HepG2 (cell line): Measurements from ENCODE around the gene WDR27. TPM values are rescaled to one million over a fixed set of nuclear protein-coding genes. Genes with fewer than 3 reads are reported as not detected.
"Not testable (repeated sequence)": the region's sequence is repeated elsewhere in the genome, so short reads cannot be mapped to it uniquely, and the experiment has no call there.

Experiments
- ATAC-seq: fragments of 200-7000 bp; cut with Tn5 transposase; 3 replicates; pipeline ENCODE4 v1.9.1; 2020; ENCODE audit warnings: mild to moderate bottlenecking, moderate library complexity
- BruUV-seq: library from RNA; stranded (reverse); fragments of 400-500 nt; replicated peaks from 2 replicates; lab custom pipeline; 2021; lab: Mats Ljungman, UMichigan
- CTCF ChIA-PET: fragments of 300-600 bp; formaldehyde crosslinking; extraction: SDS; loops from one replicate; lab custom pipeline; 2021; ENCODE audit warnings: low total read pairs, inconsistent platforms, low intra/inter-chr PET ratio; lab: Yijun Ruan, JAX
- POLR2A ChIA-PET: fragments of 350-600 bp; sonication (Branson Sonifier 250); formaldehyde crosslinking; loops from one replicate; lab custom pipeline; 2020; ENCODE audit warnings: antibody characterized with exemption, inconsistent platforms; lab: Yijun Ruan, JAX
- DNase-seq: peaks from one replicate; pipeline ENCODE4 v3.0.0-alpha.2; 2015; ENCODE audit warnings: low spot score
- FAIRE-seq: peaks from 3 replicates; lab custom pipeline; 2011; peaks lifted over from hg19 to GRCh38; lab: Jason Lieb, UNC
- H2AFZ ChIP-seq: one replicate; pipeline ENCODE4 v1.6.1; 2011; ENCODE audit warnings: low read length, inconsistent platforms
- H3K27ac ChIP-seq: fragments of 300-600 bp; 3 replicates; pipeline ENCODE4 v1.8.0; 2011; ENCODE audit warnings: mixed run types, mild to moderate bottlenecking, mixed read lengths, low read length, inconsistent platforms; ENCODE audit not compliant: insufficient read depth; ENCODE audit errors: extremely low read length
- H3K27me3 ChIP-seq, 2 experiments: fragments of 200-600 bp in 1 of 2; 2 replicates in 1 of 2; 3 replicates in 1 of 2; pipeline versions ENCODE4 v1.6.0 to v1.8.0; 2011; ENCODE audit warnings: low read length in 2 of 2, mild to moderate bottlenecking in 2 of 2, moderate library complexity in 2 of 2, inconsistent platforms in 1 of 2; ENCODE audit not compliant: insufficient read depth in 2 of 2, control insufficient read depth in 1 of 2
- H3K36me3 ChIP-seq, 2 experiments: fragments of 200-600 bp in 1 of 2; replicated peaks in 1 of 2; 2 replicates in 1 of 2; 3 replicates in 1 of 2; pipeline versions ENCODE4 v1.5.1 to v1.8.0; 2011; ENCODE audit warnings: low read length in 2 of 2, inconsistent platforms in 1 of 2; ENCODE audit not compliant: insufficient read depth in 2 of 2, control insufficient read depth in 1 of 2
- H3K4me1 ChIP-seq: 2 replicates; pipeline ENCODE4 v1.5.1; 2012; ENCODE audit warnings: low read length, inconsistent platforms; ENCODE audit not compliant: insufficient read depth
- H3K4me2 ChIP-seq: 2 replicates; pipeline ENCODE4 v1.6.0; 2011; ENCODE audit warnings: low read depth, low read length, inconsistent platforms
- H3K4me3 ChIP-seq, 3 experiments: fragments of 200-600 bp in 1 of 3; sonication (generic), shearing (Covaris generic) in 1 of 3; replicated peaks in 1 of 3; 2 replicates each; pipeline ENCODE4 v1.5.1; 2011 to 2016; ENCODE audit warnings: low read length in 3 of 3, inconsistent platforms in 2 of 3, low read depth in 2 of 3, mild to moderate bottlenecking in 2 of 3, control low read depth in 1 of 3, mixed read lengths in 1 of 3; ENCODE audit not compliant: insufficient read depth in 1 of 3
- H3K79me2 ChIP-seq: one replicate; pipeline ENCODE4 v1.6.1; 2011; ENCODE audit warnings: low read length, inconsistent platforms; ENCODE audit not compliant: insufficient read depth
- H3K9ac ChIP-seq: 2 replicates; pipeline ENCODE4 v1.6.0; 2011; ENCODE audit warnings: mild to moderate bottlenecking, low read depth, low read length, inconsistent platforms; ENCODE audit not compliant: insufficient read depth
- H3K9me3 ChIP-seq: 2 replicates; pipeline ENCODE4 v1.5.1; 2012; ENCODE audit warnings: mild to moderate bottlenecking, low read length
- H4K20me1 ChIP-seq: 2 replicates; pipeline ENCODE4 v1.6.0; 2011; ENCODE audit warnings: inconsistent platforms, mild to moderate bottlenecking, low read length, moderate library complexity; ENCODE audit not compliant: insufficient read depth
- AHR ChIP-seq: IDR thresholded peaks from 2 replicates; pipeline ENCODE4 v1.6.1; 2018; ENCODE audit warnings: missing genetic modification reagents, missing compliant biosample characterization
- CHCHD3 ChIP-seq: sonication (generic); formaldehyde crosslinking; IDR thresholded peaks from 2 replicates; pipeline ENCODE4 v1.8.0; 2022; ENCODE audit warnings: mild to moderate bottlenecking, missing genetic modification reagents, moderate library complexity
- ERF ChIP-seq: IDR thresholded peaks from 2 replicates; pipeline ENCODE4 v1.6.1; 2018; ENCODE audit warnings: missing biosample characterization, missing genetic modification reagents
- HDAC2 ChIP-seq: sonication (generic); formaldehyde crosslinking; IDR thresholded peaks from 2 replicates; pipeline ENCODE4 v1.4.0; 2020; ENCODE audit warnings: missing genetic modification reagents
- HMGXB4 ChIP-seq, 2 experiments: sonication (generic) in 1 of 2; formaldehyde crosslinking in 1 of 2; IDR thresholded peaks; 2 replicates each; pipeline versions ENCODE4 v1.4.0 to v1.6.1; 2018 to 2020; ENCODE audit warnings: missing genetic modification reagents in 2 of 2, borderline replicate concordance in 1 of 2, low read depth in 1 of 2, mild to moderate bottlenecking in 1 of 2, missing biosample characterization in 1 of 2
- IRF2 ChIP-seq: IDR thresholded peaks from 2 replicates; pipeline ENCODE4 v1.6.1; 2018; ENCODE audit warnings: missing genetic modification reagents, missing compliant biosample characterization
- RAD21 ChIP-seq: fragments of 450-650 bp; formaldehyde crosslinking; IDR thresholded peaks from 2 replicates; pipeline ENCODE4 v1.5.0; 2020; ENCODE audit warnings: mild to moderate bottlenecking
- SMC3 ChIP-seq: IDR thresholded peaks from 2 replicates; pipeline ENCODE4 v1.6.1; 2011; ENCODE audit warnings: low read length, improper control_type of control experiment
- TBX2 ChIP-seq: sonication (generic); formaldehyde crosslinking; IDR thresholded peaks from 2 replicates; pipeline ENCODE4 v1.5.0; 2020; ENCODE audit warnings: missing genetic modification reagents, mild to moderate bottlenecking, borderline replicate concordance
- WGBS: methylation state at CpG from one replicate; pipeline ENCODE4 v1.1.6; 2017; ENCODE audit warnings: low lambda C conversion rate; 5-methylcytosine and 5-hydroxymethylcytosine counted together
- in situ Hi-C: cut with HindIII; loops from 2 replicates; pipeline ENCODE4 v1.10.0; 2017; ENCODE audit warnings: low pct_unique_long_range_greater_than_20kb; ENCODE audit not compliant: extremely low pct_ligation_motif_present
- intact Hi-C: fragments of 100-400 bp; cut with micrococcal nuclease; formaldehyde crosslinking; loops from one replicate; pipeline ENCODE4 v1.10.0; 2022; ENCODE audit not compliant: unreplicated experiment
- polyA plus RNA-seq, 8 experiments: library from polyadenylated mRNA; depleted of rRNA in 3 of 8; stranded (reverse) in 7 of 8; unstranded in 1 of 8; fragments of >200 nt; fragmentation: Illumina TruSeq in 4 of 8; extraction: Trizol in 4 of 8; gene quantifications; 2 replicates each; pipeline versions ENCODE4 v1.2.1 to v1.2.3, GENCODE V29; 2011 to 2016; ENCODE audit warnings: low read depth in 4 of 8, missing spikeins in 1 of 8, mixed read lengths in 1 of 8; ENCODE audit not compliant: insufficient read depth in 1 of 8
- total RNA-seq, 5 experiments: library from RNA; depleted of rRNA; stranded (reverse); fragments of >200 nt; fragmentation: Illumina TruSeq; extraction: Trizol; gene quantifications; 2 replicates each; pipeline ENCODE4 v1.2.3, GENCODE V29; 2016; ENCODE audit warnings: low read depth in 1 of 5
- TF ChIP-seq, protein P1 (sequence below): sonication (generic); formaldehyde crosslinking; IDR thresholded peaks from 2 replicates; pipeline ENCODE4 v1.4.0; 2020; ENCODE audit warnings: low read depth, mild to moderate bottlenecking, missing genetic modification reagents
- TF ChIP-seq, protein P2 (sequence below): IDR thresholded peaks from 2 replicates; pipeline ENCODE4 v1.4.0; 2020; ENCODE audit warnings: mild to moderate bottlenecking, missing genetic modification reagents
- TF ChIP-seq, protein P3 (sequence below): sonication (generic); formaldehyde crosslinking; IDR thresholded peaks from 2 replicates; pipeline ENCODE4 v1.4.0; 2020; ENCODE audit warnings: missing genetic modification reagents

Gene WDR27
- total and polyA plus RNA-seq, 2 of the 13 experiments (the other 11 are each of a cell fraction or from before 2014, with no cell fraction given) = 34.1 to 80.3 TPM

DNA sequence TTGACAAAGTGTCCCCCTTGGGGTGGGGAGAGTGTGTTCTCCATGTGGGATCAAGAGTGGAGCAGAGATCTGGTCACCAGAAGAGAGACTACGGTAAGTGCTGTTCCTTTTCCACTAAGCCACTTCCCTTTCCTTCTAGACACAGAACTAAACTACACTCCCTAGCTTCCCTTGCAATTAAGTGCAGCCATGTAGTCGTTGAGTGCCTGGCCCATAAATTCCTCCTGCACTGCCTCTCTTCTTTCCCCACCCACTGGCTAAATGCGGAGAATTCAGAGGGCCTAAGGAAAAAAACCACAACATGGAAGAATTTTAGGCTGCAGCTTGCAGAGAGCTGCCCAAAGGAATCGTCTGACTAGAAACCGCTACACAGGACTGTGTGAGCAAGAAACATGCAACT lies 1.5 kb downstream of the WDR27 start (continued):
- TF ChIP-seq, protein P1, sequence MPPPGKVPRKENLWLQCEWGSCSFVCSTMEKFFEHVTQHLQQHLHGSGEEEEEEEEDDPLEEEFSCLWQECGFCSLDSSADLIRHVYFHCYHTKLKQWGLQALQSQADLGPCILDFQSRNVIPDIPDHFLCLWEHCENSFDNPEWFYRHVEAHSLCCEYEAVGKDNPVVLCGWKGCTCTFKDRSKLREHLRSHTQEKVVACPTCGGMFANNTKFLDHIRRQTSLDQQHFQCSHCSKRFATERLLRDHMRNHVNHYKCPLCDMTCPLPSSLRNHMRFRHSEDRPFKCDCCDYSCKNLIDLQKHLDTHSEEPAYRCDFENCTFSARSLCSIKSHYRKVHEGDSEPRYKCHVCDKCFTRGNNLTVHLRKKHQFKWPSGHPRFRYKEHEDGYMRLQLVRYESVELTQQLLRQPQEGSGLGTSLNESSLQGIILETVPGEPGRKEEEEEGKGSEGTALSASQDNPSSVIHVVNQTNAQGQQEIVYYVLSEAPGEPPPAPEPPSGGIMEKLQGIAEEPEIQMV = no peak
- TF ChIP-seq CHCHD3 = no peak

- not testable (repeated sequence) for ATAC-seq, H3K4me2 ChIP-seq, H4K20me1 ChIP-seq, H3K9ac ChIP-seq, H3K27ac ChIP-seq, H3K36me3 ChIP-seq, H3K9me3 ChIP-seq, H3K4me3 ChIP-seq, BruUV-seq, H3K27me3 ChIP-seq, H2AFZ ChIP-seq
- in situ Hi-C loops (loop anchor here (25.0 kb wide), 1 partner anchor 735 kb away; no protein-coding TSS in a partner anchor), intact Hi-C loops (loop anchor here (2.0 kb wide), 1 partner anchor 94 kb away; no protein-coding TSS in a partner anchor)
- H3K79me2 ChIP-seq = peaks cover 36% of the 10 kb centered on the region
- peak; percentile 43 for FAIRE-seq
- peaks cover 16% of the 10 kb centered on the region for H3K4me1 ChIP-seq
- ChIA-PET CTCF (interaction anchor here (0.7 kb wide), 1 partner anchor 833 kb away, joined by 3 read pairs; no protein-coding TSS in a partner anchor), POLR2A (interaction anchor here (0.9 to 2.2 kb wide), 2 partner anchors 55 to 93 kb away, joined by 4 to 6 read pairs; partner anchors contain the start of genes DYNLT2 and ERMARD)
- DNase-seq = peak; percentile 26
- 78% methylated on average over 9 of the region's 10 CpGs for WGBS
- peak; percentile 69 for TF ChIP-seq SMC3
- TF ChIP-seq, protein P2, sequence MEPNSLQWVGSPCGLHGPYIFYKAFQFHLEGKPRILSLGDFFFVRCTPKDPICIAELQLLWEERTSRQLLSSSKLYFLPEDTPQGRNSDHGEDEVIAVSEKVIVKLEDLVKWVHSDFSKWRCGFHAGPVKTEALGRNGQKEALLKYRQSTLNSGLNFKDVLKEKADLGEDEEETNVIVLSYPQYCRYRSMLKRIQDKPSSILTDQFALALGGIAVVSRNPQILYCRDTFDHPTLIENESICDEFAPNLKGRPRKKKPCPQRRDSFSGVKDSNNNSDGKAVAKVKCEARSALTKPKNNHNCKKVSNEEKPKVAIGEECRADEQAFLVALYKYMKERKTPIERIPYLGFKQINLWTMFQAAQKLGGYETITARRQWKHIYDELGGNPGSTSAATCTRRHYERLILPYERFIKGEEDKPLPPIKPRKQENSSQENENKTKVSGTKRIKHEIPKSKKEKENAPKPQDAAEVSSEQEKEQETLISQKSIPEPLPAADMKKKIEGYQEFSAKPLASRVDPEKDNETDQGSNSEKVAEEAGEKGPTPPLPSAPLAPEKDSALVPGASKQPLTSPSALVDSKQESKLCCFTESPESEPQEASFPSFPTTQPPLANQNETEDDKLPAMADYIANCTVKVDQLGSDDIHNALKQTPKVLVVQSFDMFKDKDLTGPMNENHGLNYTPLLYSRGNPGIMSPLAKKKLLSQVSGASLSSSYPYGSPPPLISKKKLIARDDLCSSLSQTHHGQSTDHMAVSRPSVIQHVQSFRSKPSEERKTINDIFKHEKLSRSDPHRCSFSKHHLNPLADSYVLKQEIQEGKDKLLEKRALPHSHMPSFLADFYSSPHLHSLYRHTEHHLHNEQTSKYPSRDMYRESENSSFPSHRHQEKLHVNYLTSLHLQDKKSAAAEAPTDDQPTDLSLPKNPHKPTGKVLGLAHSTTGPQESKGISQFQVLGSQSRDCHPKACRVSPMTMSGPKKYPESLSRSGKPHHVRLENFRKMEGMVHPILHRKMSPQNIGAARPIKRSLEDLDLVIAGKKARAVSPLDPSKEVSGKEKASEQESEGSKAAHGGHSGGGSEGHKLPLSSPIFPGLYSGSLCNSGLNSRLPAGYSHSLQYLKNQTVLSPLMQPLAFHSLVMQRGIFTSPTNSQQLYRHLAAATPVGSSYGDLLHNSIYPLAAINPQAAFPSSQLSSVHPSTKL (CRISPR knock-in tag) = 0 out of 2 replicates have a peak, but pooled peaks have one; percentile 23
- TF ChIP-seq IRF2 (CRISPR knock-in tag) = 0 out of 2 replicates have a peak, but pooled peaks have one; percentile 26
- TF ChIP-seq AHR (CRISPR knock-in tag) = 0 out of 2 replicates have a peak, but pooled peaks have one; percentile 36
- TF ChIP-seq, protein P3, sequence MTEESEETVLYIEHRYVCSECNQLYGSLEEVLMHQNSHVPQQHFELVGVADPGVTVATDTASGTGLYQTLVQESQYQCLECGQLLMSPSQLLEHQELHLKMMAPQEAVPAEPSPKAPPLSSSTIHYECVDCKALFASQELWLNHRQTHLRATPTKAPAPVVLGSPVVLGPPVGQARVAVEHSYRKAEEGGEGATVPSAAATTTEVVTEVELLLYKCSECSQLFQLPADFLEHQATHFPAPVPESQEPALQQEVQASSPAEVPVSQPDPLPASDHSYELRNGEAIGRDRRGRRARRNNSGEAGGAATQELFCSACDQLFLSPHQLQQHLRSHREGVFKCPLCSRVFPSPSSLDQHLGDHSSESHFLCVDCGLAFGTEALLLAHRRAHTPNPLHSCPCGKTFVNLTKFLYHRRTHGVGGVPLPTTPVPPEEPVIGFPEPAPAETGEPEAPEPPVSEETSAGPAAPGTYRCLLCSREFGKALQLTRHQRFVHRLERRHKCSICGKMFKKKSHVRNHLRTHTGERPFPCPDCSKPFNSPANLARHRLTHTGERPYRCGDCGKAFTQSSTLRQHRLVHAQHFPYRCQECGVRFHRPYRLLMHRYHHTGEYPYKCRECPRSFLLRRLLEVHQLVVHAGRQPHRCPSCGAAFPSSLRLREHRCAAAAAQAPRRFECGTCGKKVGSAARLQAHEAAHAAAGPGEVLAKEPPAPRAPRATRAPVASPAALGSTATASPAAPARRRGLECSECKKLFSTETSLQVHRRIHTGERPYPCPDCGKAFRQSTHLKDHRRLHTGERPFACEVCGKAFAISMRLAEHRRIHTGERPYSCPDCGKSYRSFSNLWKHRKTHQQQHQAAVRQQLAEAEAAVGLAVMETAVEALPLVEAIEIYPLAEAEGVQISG (CRISPR knock-in tag) = peak; percentile 27; the same call in 1 of the 2 replicates
- TF ChIP-seq TBX2 (CRISPR knock-in tag) = 0 out of 2 replicates have a peak, but pooled peaks have one; percentile 25
- TF ChIP-seq HDAC2 (CRISPR knock-in tag) = peak; percentile 33; the same call in 1 of the 2 replicates
- TF ChIP-seq RAD21 (CRISPR knock-in tag) = peak; percentile 60
- TF ChIP-seq ERF (CRISPR knock-in tag) = 0 out of 2 replicates have a peak, but pooled peaks have one; percentile 37
- peak in 1 of 2 experiments; percentile 42; a peak in 1 of 4 replicates for TF ChIP-seq HMGXB4 (CRISPR knock-in tag; IDR thresholded peaks at IDR 0.05; ENCODE audit: borderline replicate concordance in 1 of 2, low read depth in 1 of 2)
These were observed 4.7 kb downstream of the WDR27 start for GRCh38 chr6:169697115-169697514.
